ENCODE measurements around the gene HIPK2. TPM values are rescaled to one million over a fixed set of nuclear protein-coding genes. Genes with fewer than 3 reads are reported as not detected.

Gene HIPK2
- total RNA-seq, 6 experiments from 2014 or later: 48.5 to 68.0 (median 59.6) TPM

DNA sequence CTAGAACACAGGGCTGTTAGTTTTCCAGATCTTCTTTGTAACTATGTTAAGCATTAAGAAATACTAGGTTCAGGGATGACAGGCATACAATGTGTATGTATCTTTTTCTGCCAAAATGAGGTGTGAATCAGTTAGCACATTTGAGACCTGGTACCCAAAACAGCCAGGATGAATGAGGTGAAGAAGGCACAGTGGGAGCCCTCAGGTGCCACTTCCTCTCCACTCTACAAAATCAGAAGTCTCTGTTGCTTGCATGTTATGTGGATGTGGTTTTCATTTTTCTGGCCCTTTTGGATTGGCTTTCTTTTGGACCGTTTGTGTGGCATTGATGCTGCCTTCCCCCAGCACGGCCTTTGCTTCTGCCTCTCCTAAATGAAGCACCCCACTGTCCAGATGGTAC, 35.9 kb upstream of the HIPK2 start:
- Histone ChIP-seq H3K4me1 (no peaks in the 10 kb centered on the region), H3K27me3 (no peaks in the 10 kb centered on the region), H3K4me3 (no peak overlapping the region), H3K9me3 (no peaks in the 10 kb centered on the region), H3K27ac (no peak overlapping the region), H3K36me3 (no peaks in the 10 kb centered on the region)
- TF ChIP-seq, protein P1, sequence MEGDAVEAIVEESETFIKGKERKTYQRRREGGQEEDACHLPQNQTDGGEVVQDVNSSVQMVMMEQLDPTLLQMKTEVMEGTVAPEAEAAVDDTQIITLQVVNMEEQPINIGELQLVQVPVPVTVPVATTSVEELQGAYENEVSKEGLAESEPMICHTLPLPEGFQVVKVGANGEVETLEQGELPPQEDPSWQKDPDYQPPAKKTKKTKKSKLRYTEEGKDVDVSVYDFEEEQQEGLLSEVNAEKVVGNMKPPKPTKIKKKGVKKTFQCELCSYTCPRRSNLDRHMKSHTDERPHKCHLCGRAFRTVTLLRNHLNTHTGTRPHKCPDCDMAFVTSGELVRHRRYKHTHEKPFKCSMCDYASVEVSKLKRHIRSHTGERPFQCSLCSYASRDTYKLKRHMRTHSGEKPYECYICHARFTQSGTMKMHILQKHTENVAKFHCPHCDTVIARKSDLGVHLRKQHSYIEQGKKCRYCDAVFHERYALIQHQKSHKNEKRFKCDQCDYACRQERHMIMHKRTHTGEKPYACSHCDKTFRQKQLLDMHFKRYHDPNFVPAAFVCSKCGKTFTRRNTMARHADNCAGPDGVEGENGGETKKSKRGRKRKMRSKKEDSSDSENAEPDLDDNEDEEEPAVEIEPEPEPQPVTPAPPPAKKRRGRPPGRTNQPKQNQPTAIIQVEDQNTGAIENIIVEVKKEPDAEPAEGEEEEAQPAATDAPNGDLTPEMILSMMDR (IDR thresholded peaks at IDR 0.05): no peak
- TF ChIP-seq POLR2A (IDR thresholded peaks at IDR 0.05): no peak
- intact Hi-C loops (cut with DNase I): no loop called here
- DNase-seq (no peak), ATAC-seq (no peak)
- 72% methylated on average over 2 of the region's 2 CpGs for WGBS (ENCODE audit: insufficient coverage, low coverage, low lambda C conversion rate, missing lambda C conversion rate)

DNA sequence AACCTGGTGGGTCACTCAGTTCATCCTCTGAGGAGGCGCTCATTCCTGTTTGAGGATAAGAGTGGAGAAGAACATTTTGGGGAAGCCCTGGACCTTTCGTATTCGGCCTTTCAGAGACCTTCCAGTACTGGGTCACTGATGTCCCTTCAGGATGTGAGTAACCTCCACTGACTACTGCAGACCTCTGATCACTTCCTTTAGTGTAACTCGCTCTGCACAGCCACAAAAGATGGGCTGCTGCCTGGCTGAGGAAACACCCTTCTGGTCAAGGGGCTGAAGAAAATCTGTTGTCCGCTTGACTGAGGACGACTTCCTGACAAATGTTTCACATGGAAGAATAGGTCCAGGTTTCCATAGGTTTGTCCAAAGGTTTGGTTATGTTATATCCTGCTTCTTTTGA, 35.4 kb upstream of the HIPK2 start:
- ATAC-seq (no peak), DNase-seq (no peak)
- no peak overlapping the region for H3K4me3 ChIP-seq
- no peaks in the 10 kb centered on the region for H3K4me1 ChIP-seq
- 70% methylated on average over 4 of the region's 6 CpGs for WGBS (ENCODE audit: insufficient coverage, low coverage, low lambda C conversion rate, missing lambda C conversion rate)
- no peaks in the 10 kb centered on the region for H3K9me3 ChIP-seq
- TF ChIP-seq, protein P1 (IDR thresholded peaks at IDR 0.05): no peak
- no peak for TF ChIP-seq POLR2A (IDR thresholded peaks at IDR 0.05)
- H3K27ac ChIP-seq: no peak overlapping the region
- no peaks in the 10 kb centered on the region for H3K36me3 ChIP-seq
- H3K27me3 ChIP-seq: no peaks in the 10 kb centered on the region
- intact Hi-C loops (cut with DNase I): no loop called here

- WGBS (ENCODE audit: insufficient coverage, low coverage, low lambda C conversion rate, missing lambda C conversion rate): 50% methylated on average over 2 of the region's 2 CpGs
- no peaks in the 10 kb centered on the region for H3K36me3 ChIP-seq
- intact Hi-C loops (cut with DNase I): no loop called here
- H3K4me1 ChIP-seq: no peaks in the 10 kb centered on the region
- no peak for DNase-seq
- H3K27ac ChIP-seq: no peak overlapping the region
- no peaks in the 10 kb centered on the region for H3K9me3 ChIP-seq
- no peak overlapping the region for H3K4me3 ChIP-seq
- H3K27me3 ChIP-seq: no peaks in the 10 kb centered on the region
- no peak for ATAC-seq
- no peak for TF ChIP-seq POLR2A (IDR thresholded peaks at IDR 0.05)
- TF ChIP-seq, protein P1 (IDR thresholded peaks at IDR 0.05): no peak
These were observed 33.3 kb upstream of the HIPK2 start for GRCh38 chr7:139811066-139811465.

- ATAC-seq (no peak), DNase-seq (no peak)
- intact Hi-C loops (cut with DNase I): no loop called here
- no peaks in the 10 kb centered on the region for H3K9me3 ChIP-seq
- H3K4me3 ChIP-seq: no peak overlapping the region
- H3K4me1 ChIP-seq: no peaks in the 10 kb centered on the region
- H3K36me3 ChIP-seq: no peaks in the 10 kb centered on the region
- H3K27ac ChIP-seq: no peak overlapping the region
- TF ChIP-seq, protein P1 (IDR thresholded peaks at IDR 0.05): no peak
- no peak for TF ChIP-seq POLR2A (IDR thresholded peaks at IDR 0.05)
- H3K27me3 ChIP-seq: no peaks in the 10 kb centered on the region
These were observed 31.1 kb upstream of the HIPK2 start for GRCh38 chr7:139808846-139809442.

- H3K27ac ChIP-seq: no peak overlapping the region
- no peaks in the 10 kb centered on the region for H3K27me3 ChIP-seq
- 81% methylated on average over 3 of the region's 3 CpGs for WGBS (ENCODE audit: insufficient coverage, low coverage, low lambda C conversion rate, missing lambda C conversion rate)
- no peaks in the 10 kb centered on the region for H3K4me1 ChIP-seq
- intact Hi-C loops (cut with DNase I): no loop called here
- H3K36me3 ChIP-seq: no peaks in the 10 kb centered on the region
- H3K4me3 ChIP-seq: no peak overlapping the region
- DNase-seq (no peak), ATAC-seq (no peak)
- H3K9me3 ChIP-seq: no peaks in the 10 kb centered on the region
- TF ChIP-seq, protein P1 (IDR thresholded peaks at IDR 0.05): no peak
- no peak for TF ChIP-seq POLR2A (IDR thresholded peaks at IDR 0.05)
These were observed 30.6 kb upstream of the HIPK2 start for GRCh38 chr7:139808427-139808826.
